Esophagus muscularis mucosa (tissue), 4 donors: Measurements from ENCODE around the gene MRPL20. TPM values are rescaled to one million over a fixed set of nuclear protein-coding genes. Genes with fewer than 3 reads are reported as not detected.

Source experiments
- DNase-seq: peaks from one replicate; pipeline ENCODE4 v3.0.0-alpha.2; 2017; ENCODE audit errors: extremely low spot score
- H3K27ac ChIP-seq, 4 donors: fragments of 200-600 bp; sonication (generic); replicated peaks in 1 of 4; 1 replicate in 3 of 4; 2 replicates in 1 of 4; pipeline ENCODE4 v1.5.1; 2016 to 2019; ENCODE audit warnings: mild to moderate bottlenecking in 1 of 4
- H3K27me3 ChIP-seq, 4 donors: fragments of 200-600 bp; sonication (generic); one replicate each; pipeline versions ENCODE4 v1.5.1 to v1.6.0; 2016 to 2019
- H3K36me3 ChIP-seq, 4 donors: fragments of 200-600 bp; sonication (generic); one replicate each; pipeline ENCODE4 v1.5.1; 2016 to 2019
- H3K4me1 ChIP-seq, 4 donors: fragments of 200-600 bp; sonication (generic); one replicate each; pipeline ENCODE4 v1.5.1; 2016 to 2019
- H3K4me3 ChIP-seq, 4 donors: fragments of 200-600 bp; sonication (generic); 1 replicate in 2 of 4; 2 replicates in 2 of 4; pipeline ENCODE4 v1.5.1; 2016 to 2019; ENCODE audit warnings: mild to moderate bottlenecking in 4 of 4, moderate library complexity in 1 of 4
- H3K9me3 ChIP-seq, 4 donors: fragments of 200-600 bp; sonication (generic); 1 replicate in 3 of 4; 2 replicates in 1 of 4; pipeline ENCODE4 v1.5.1; 2016 to 2019
- EP300 ChIP-seq: sonication (generic); formaldehyde crosslinking; IDR thresholded peaks from one replicate; pipeline ENCODE4 v1.6.1; 2017; ENCODE audit warnings: antibody characterized with exemption
- POLR2A ChIP-seq: fragments of 450-650 bp; IDR thresholded peaks from one replicate; pipeline ENCODE4 v1.6.1; 2017; ENCODE audit warnings: antibody characterized with exemption, moderate library complexity, mild to moderate bottlenecking, low read depth
- POLR2AphosphoS5 ChIP-seq, 2 donors: sonication (generic); formaldehyde crosslinking; IDR thresholded peaks; one replicate each; pipeline ENCODE4 v1.6.1; 2017; ENCODE audit warnings: antibody characterized with exemption in 2 of 2
- WGBS: methylation state at CpG from one replicate; pipeline ENCODE4 v1.1.5; 2018; 5-methylcytosine and 5-hydroxymethylcytosine counted together
- intact Hi-C: fragments of 100-400 bp; cut with DNase I; formaldehyde crosslinking; loops from one replicate; pipeline ENCODE4 v1.15.1; 2023
- total RNA-seq, 4 donors: library from RNA; depleted of rRNA; stranded (reverse); fragments of >200 nt; gene quantifications; one replicate each; pipeline versions ENCODE4 v1.1.0 to v1.2.1, GENCODE V29; 2016
- TF ChIP-seq, protein P1 (sequence below), 3 experiments: fragments of 200-600 bp in 2 of 3; fragments of 450-650 bp in 1 of 3; sonication (generic) in 2 of 3; IDR thresholded peaks; one replicate each; pipeline ENCODE4 v1.5.1; 2017 to 2019; ENCODE audit warnings: antibody characterized with exemption in 3 of 3, mild to moderate bottlenecking in 2 of 3, moderate library complexity in 1 of 3

The MRPL20 gene
- total RNA-seq, 4 donors from 2014 or later: 144 to 175 (median 155) TPM

DNA sequence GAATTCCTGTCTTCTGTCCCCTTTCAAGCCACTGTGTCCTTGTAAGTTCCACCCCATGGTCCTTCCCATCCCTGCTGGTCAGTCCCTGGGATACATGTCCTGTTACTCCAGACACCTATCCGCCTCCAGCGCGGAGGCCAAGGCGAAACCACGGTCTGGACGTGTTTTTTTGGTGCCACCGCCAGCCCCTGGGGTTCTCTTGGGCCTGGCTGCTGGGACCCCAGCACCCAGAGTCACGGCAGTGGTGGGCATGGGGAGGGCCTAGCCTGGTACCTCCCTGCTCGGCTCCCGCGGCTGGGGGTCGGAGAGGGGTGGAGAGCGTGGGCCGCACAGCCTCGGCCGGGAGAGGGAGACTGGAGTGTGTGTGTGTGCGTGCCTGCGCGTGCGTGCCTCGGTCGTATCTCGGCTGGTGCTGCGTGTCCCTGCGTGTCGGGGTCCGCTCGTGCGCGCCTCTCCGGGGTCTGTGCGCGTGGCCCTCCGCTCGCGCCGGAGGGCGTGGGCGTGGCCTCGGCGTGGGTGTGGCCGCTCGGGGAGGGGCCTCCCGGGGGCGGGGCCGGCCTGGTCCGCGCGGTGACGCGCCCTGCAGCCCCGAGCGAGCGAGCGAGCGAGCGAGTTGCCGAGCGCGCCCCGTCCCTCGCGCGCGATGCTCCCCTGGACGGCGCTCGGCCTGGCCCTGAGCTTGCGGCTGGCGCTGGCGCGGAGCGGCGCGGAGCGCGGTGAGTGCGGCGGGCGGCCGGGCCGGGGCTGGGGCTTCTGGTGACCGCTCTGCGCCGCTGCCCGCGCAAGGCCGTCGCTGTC lies 28.2 kb upstream of the MRPL20 start, which contains the start of gene VWA1:
VWA1 (plus strand) TSS at position 585 of the 798 bp plus-strand sequence; CDS start at position 644, 59 bp downstream.
- Histone ChIP-seq H3K4me1 (peaks cover 67 to 100% (median 90%) of the 10 kb centered on the region in 4 donors), H3K36me3 (peaks cover 0 to 23% (median 12%) of the 10 kb centered on the region in 4 donors)

DNA sequence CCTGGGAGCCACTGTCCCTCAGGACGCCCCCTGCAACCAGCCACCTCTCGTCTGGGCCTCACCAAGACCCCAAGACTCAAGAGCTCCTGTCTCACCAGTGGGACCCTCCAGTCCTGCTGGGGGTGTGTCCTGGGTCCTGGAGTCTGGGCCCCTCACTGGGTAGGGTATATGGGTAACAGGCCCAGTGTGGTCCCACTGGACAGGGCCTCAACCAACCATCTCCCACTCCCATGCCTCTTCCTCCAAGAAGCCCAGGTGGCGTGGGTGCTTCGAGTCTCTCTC lies 27.7 kb upstream of the MRPL20 start:
- DNase-seq: no peak
- peaks cover 70 to 100% (median 90%) of the 10 kb centered on the region in 4 donors for H3K4me1 ChIP-seq
- 49% methylated on average over 4 of the region's 4 CpGs for WGBS
- H3K4me3 ChIP-seq: peak overlapping the region; percentile 67 to 81 (median 74)
- no peaks in the 10 kb centered on the region for H3K27me3 ChIP-seq
- H3K27ac ChIP-seq: peak overlapping the region; percentile 96 to 98 (median 97)
- intact Hi-C loops: no loop called here
- no peak for TF ChIP-seq POLR2AphosphoS5 (IDR thresholded peaks at IDR 0.05)
- TF ChIP-seq POLR2A: no peak
- TF ChIP-seq, protein P1, sequence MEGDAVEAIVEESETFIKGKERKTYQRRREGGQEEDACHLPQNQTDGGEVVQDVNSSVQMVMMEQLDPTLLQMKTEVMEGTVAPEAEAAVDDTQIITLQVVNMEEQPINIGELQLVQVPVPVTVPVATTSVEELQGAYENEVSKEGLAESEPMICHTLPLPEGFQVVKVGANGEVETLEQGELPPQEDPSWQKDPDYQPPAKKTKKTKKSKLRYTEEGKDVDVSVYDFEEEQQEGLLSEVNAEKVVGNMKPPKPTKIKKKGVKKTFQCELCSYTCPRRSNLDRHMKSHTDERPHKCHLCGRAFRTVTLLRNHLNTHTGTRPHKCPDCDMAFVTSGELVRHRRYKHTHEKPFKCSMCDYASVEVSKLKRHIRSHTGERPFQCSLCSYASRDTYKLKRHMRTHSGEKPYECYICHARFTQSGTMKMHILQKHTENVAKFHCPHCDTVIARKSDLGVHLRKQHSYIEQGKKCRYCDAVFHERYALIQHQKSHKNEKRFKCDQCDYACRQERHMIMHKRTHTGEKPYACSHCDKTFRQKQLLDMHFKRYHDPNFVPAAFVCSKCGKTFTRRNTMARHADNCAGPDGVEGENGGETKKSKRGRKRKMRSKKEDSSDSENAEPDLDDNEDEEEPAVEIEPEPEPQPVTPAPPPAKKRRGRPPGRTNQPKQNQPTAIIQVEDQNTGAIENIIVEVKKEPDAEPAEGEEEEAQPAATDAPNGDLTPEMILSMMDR (IDR thresholded peaks at IDR 0.05): no peak
- TF ChIP-seq EP300: no peak
- H3K9me3 ChIP-seq: no peaks in the 10 kb centered on the region
- peaks cover 0 to 17% (median 10%) of the 10 kb centered on the region in 4 donors for H3K36me3 ChIP-seq

More for the DNA sequence above, 28.2 kb upstream of the MRPL20 start, which contains the start of gene VWA1:
- TF ChIP-seq POLR2A: peak; percentile 28
- no peak for TF ChIP-seq EP300
- TF ChIP-seq POLR2AphosphoS5 (IDR thresholded peaks at IDR 0.05): peak; percentile 80 to 90
- TF ChIP-seq, protein P1 (IDR thresholded peaks at IDR 0.05): no peak
- Histone ChIP-seq H3K4me3 (peak within 1 kb of the TSS; percentile 67 to 81 (median 74)), H3K9me3 (no peaks in the 10 kb centered on the region), H3K27me3 (no peaks in the 10 kb centered on the region), H3K27ac (peak within 1 kb of the TSS; percentile 96 to 98 (median 97))
- WGBS: 81% methylated on average over 5 of the region's 89 CpGs
- intact Hi-C loops: no loop called here
- no peak for DNase-seq

DNA sequence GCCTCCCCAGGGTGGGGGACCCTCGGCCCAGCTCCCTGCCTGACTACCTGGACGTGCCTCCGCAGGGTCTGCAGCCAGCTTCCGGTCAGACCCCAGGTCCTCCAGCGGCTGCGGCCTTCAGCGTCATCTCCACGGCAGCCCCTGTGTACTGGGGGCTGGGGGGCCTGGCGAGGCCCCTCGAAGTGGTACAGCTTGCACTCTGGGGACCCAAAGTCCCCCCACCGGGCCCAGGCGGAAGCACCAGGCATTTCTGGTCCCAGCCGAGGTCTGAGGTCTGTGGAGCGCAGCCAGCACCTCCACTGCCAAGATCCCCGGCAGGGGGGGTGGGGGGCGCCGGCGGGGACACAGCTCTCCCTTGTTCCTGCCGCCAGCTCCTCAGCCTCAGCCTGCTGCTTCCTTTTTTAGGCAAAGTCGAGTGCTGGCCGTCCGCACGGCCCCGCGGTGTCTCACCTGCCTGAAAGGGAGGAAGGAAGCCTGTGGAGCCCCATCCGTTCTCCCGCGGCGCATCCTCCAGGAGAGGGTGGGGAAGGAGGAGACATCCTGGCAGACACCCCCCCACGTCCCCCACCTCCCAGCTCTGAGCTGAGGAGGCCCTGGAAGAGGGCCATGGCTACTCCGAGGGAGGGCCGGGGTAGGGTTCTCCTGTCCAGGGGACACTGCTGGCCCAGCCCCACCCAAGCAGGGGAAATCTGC lies 27.2 kb upstream of the MRPL20 start:
- DNase-seq: no peak
- TF ChIP-seq POLR2AphosphoS5 (IDR thresholded peaks at IDR 0.05): peak; percentile 70 to 78
- TF ChIP-seq, protein P1 (IDR thresholded peaks at IDR 0.05): no peak
- Histone ChIP-seq H3K4me1 (peaks cover 75 to 100% (median 94%) of the 10 kb centered on the region in 4 donors), H3K27me3 (no peaks in the 10 kb centered on the region), H3K27ac (peak overlapping the region; percentile 96 to 98 (median 97)), H3K9me3 (no peaks in the 10 kb centered on the region), H3K36me3 (peaks cover 0 to 14% (median 8%) of the 10 kb centered on the region in 4 donors), H3K4me3 (peak overlapping the region; percentile 67 to 81 (median 74))
- intact Hi-C loops: no loop called here
- WGBS: 0% methylated on average over 6 of the region's 32 CpGs

DNA sequence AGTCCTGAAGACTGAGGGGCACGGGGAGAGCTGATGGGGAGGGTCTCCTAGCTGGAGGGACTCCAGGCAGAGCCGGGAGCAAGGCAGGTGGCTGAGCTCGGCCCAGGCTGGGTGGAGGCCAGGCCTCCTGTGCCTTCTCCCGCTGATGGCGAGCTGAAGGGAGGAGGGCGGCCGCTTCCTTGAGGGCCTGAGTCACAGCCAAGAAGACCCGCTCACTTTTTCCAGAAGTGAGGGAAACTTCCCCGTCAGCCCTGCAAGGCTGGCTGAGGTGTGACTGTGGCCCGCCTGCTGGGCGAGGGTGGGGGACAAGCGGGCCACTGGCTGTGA lies 26.7 kb upstream of the MRPL20 start:
- Histone ChIP-seq H3K27ac (peak overlapping the region; percentile 96 to 98 (median 97)), H3K4me3 (peak overlapping the region; percentile 67 to 81 (median 74)), H3K36me3 (peaks cover 0 to 9% (median 5%) of the 10 kb centered on the region in 4 donors), H3K27me3 (no peaks in the 10 kb centered on the region), H3K9me3 (no peaks in the 10 kb centered on the region), H3K4me1 (peaks cover 80 to 100% (median 98%) of the 10 kb centered on the region in 4 donors)
- DNase-seq: no peak
- intact Hi-C loops: no loop called here
- 7% methylated on average over 5 of the region's 12 CpGs for WGBS
- TF ChIP-seq, protein P1 (IDR thresholded peaks at IDR 0.05): no peak
- no peak for TF ChIP-seq EP300
- TF ChIP-seq POLR2A: no peak
- no peak for TF ChIP-seq POLR2AphosphoS5 (IDR thresholded peaks at IDR 0.05)
